ENCODE data around the gene ADCY3. TPM values are rescaled to one million over a fixed set of nuclear protein-coding genes. Genes with fewer than 3 reads are reported as not detected.

The ADCY3 gene
- total and polyA plus RNA-seq, 2 of the 13 experiments (the other 11 are each of a cell fraction or from before 2014, with no cell fraction given) = 0.11 to 0.61 TPM

DNA sequence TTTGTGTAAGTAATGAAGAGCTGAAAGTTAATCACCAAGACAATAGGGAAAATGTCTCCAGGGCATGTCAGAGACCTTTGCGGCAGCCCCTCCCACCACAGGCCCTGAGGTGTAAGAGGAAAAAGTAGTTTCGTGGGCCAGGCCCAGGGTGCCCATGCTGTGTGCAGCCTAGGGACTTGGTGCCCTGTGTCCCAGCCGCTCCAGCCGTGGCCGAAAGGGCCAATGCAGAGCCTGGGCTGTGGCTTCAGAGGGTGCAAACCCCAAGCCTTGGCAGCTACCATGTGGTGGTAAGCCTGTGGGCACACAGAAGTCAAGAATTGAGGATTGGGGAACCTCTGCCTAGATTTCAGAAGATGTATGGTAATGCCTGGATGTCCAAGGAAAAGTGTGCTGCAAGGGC, 74.3 kb downstream of the ADCY3 start:
- no peak overlapping the region for H3K9ac ChIP-seq (ENCODE audit: insufficient read depth, low read depth, low read length)
- ATAC-seq (no peak), FAIRE-seq (no peak), DNase-seq (ENCODE audit: low spot score) (no peak)
- no peak overlapping the region for H3K27ac ChIP-seq (ENCODE audit: extremely low read length, insufficient read depth, low read length)
- no peak overlapping the region for H2AFZ ChIP-seq (ENCODE audit: low read length)
- in situ Hi-C loops (cut with HindIII; ENCODE audit: extremely low pct_ligation_motif_present, low pct_unique_long_range_greater_than_20kb) (no loop called here), intact Hi-C loops (cut with micrococcal nuclease; ENCODE audit: unreplicated experiment) (no loop called here)
- WGBS (ENCODE audit: low lambda C conversion rate) = 40% methylated on average over 5 of the region's 5 CpGs
- POLR2A ChIA-PET = no interaction called here
- BruUV-seq (replicated peaks) = no TSS peak
- H4K20me1 ChIP-seq (ENCODE audit: insufficient read depth, low read length) = no peaks in the 10 kb centered on the region
- no peak overlapping the region for H3K4me2 ChIP-seq (ENCODE audit: low read depth, low read length)
- no peak for TF ChIP-seq NR0B2 (CRISPR knock-in tag; IDR thresholded peaks at IDR 0.05)
- no peak for TF ChIP-seq ZNF761 (CRISPR knock-in tag; conservative IDR thresholded peaks at IDR 0.05)
- TF ChIP-seq, protein P1, sequence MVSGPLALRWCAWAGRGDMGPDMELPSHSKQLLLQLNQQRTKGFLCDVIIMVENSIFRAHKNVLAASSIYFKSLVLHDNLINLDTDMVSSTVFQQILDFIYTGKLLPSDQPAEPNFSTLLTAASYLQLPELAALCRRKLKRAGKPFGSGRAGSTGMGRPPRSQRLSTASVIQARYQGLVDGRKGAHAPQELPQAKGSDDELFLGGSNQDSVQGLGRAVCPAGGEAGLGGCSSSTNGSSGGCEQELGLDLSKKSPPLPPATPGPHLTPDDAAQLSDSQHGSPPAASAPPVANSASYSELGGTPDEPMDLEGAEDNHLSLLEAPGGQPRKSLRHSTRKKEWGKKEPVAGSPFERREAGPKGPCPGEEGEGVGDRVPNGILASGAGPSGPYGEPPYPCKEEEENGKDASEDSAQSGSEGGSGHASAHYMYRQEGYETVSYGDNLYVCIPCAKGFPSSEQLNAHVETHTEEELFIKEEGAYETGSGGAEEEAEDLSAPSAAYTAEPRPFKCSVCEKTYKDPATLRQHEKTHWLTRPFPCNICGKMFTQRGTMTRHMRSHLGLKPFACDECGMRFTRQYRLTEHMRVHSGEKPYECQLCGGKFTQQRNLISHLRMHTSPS (CRISPR knock-in tag; IDR thresholded peaks at IDR 0.05; ENCODE audit: low read depth) = no peak
- TF ChIP-seq NBN (conservative IDR thresholded peaks at IDR 0.05) = no peak
- TF ChIP-seq ZNF546 (CRISPR knock-in tag; conservative IDR thresholded peaks at IDR 0.05) = no peak
- no peak for TF ChIP-seq HOXA7 (CRISPR knock-in tag; IDR thresholded peaks at IDR 0.05)
- no peak for TF ChIP-seq ZBTB20 (CRISPR knock-in tag; IDR thresholded peaks at IDR 0.05; ENCODE audit: borderline replicate concordance, low read depth)
- no peak for TF ChIP-seq TBX2 (CRISPR knock-in tag; IDR thresholded peaks at IDR 0.05; ENCODE audit: borderline replicate concordance)
- no peak for TF ChIP-seq ZNF7 (CRISPR knock-in tag; IDR thresholded peaks at IDR 0.05)
- TF ChIP-seq ZNF674 (CRISPR knock-in tag; IDR thresholded peaks at IDR 0.05; ENCODE audit: low read depth) = no peak
- TF ChIP-seq GLI4 (CRISPR knock-in tag; IDR thresholded peaks at IDR 0.05; ENCODE audit: borderline replicate concordance) = no peak
- TF ChIP-seq MIER3 (CRISPR knock-in tag; IDR thresholded peaks at IDR 0.05; ENCODE audit: borderline replicate concordance) = no peak
- TF ChIP-seq ZNF816 (CRISPR knock-in tag; IDR thresholded peaks at IDR 0.05; ENCODE audit: borderline replicate concordance) = no peak
- TF ChIP-seq ZNF629 (CRISPR knock-in tag; conservative IDR thresholded peaks at IDR 0.05) = no peak
- peaks cover 10 to 67% of the 10 kb centered on the region in 2 experiments for H3K27me3 ChIP-seq (ENCODE audit: control insufficient read depth in 1 of 2, insufficient read depth in 2 of 2, low read length in 2 of 2)
- no peak overlapping the region for H3K4me3 ChIP-seq (replicated peaks in 1 of 3; ENCODE audit: insufficient read depth in 1 of 3, low read depth in 2 of 3, low read length in 3 of 3)
- H3K9me3 ChIP-seq (ENCODE audit: low read length) = peaks cover 13% of the 10 kb centered on the region; the same call in 1 of the 2 replicates
- H3K4me1 ChIP-seq (ENCODE audit: insufficient read depth, low read length) = 0 out of 2 replicates have a peak, but pooled peaks cover 1% of the 10 kb centered on the region
- H3K36me3 ChIP-seq (replicated peaks in 1 of 2; ENCODE audit: control insufficient read depth in 1 of 2, insufficient read depth in 2 of 2, low read length in 2 of 2) = no peaks in the 10 kb centered on the region
- no peaks in the 10 kb centered on the region for H3K79me2 ChIP-seq (ENCODE audit: insufficient read depth, low read length)
- CTCF ChIA-PET (ENCODE audit: low intra/inter-chr PET ratio, low total read pairs) = no interaction called here

Measured in HepG2 (cell line).